WTC11 (cell line): ENCODE measurements around the gene CCDC195. TPM values are rescaled to one million over a fixed set of nuclear protein-coding genes. Genes with fewer than 3 reads are reported as not detected.

Experiments
- ATAC-seq: fragments of 200-7000 bp; cut with Tn5 transposase; 2 replicates; pipeline ENCODE4 v1.10.0; 2021; ENCODE audit warnings: mild to moderate bottlenecking, moderate library complexity
- CTCF ChIA-PET: fragments of 300-600 bp; sonication (Branson Sonifier 250); formaldehyde crosslinking; loops from one replicate; lab custom pipeline; 2021; ENCODE audit warnings: antibody characterized with exemption; lab: Charles Lee
- POLR2A ChIA-PET: fragments of 350-600 bp; sonication (Branson Sonifier 250); formaldehyde crosslinking; loops from one replicate; lab custom pipeline; 2021; ENCODE audit warnings: antibody characterized with exemption; lab: Charles Lee
- DNase-seq: peaks from one replicate; pipeline ENCODE4 v3.0.0; 2021; ENCODE audit warnings: low spot score
- H3K27ac Mint-ChIP-seq: 2 replicates; pipeline ENCODE4 v1.8.0; 2021; ENCODE audit warnings: mixed read lengths
- H3K27me3 Mint-ChIP-seq: 2 replicates; pipeline ENCODE4 v1.8.0; 2021; ENCODE audit warnings: low read depth, mild to moderate bottlenecking, moderate library complexity, mixed read lengths
- H3K36me3 Mint-ChIP-seq: 2 replicates; pipeline ENCODE4 v1.8.0; 2021; ENCODE audit warnings: mixed read lengths
- H3K4me1 Mint-ChIP-seq: 2 replicates; pipeline ENCODE4 v1.8.0; 2022; ENCODE audit warnings: mixed read lengths
- H3K4me3 Mint-ChIP-seq: 2 replicates; pipeline ENCODE4 v1.8.0; 2021; ENCODE audit warnings: mild to moderate bottlenecking, moderate library complexity, mixed read lengths
- H3K9me3 Mint-ChIP-seq: 2 replicates; pipeline ENCODE4 v1.8.0; 2021; ENCODE audit warnings: mixed read lengths
- ATF1 ChIP-seq: sonication (generic); formaldehyde crosslinking; IDR thresholded peaks from 2 replicates; pipeline ENCODE4 v1.8.1; 2023; ENCODE audit warnings: mild to moderate bottlenecking, moderate library complexity, missing genetic modification reagents
- CDX4 ChIP-seq: fragments of 250-450 bp; sonication (Bioruptor Pico); IDR thresholded peaks from 2 replicates; pipeline ENCODE4 v1.9.0; 2021; ENCODE audit warnings: moderate library complexity, mild to moderate bottlenecking, inconsistent platforms, borderline replicate concordance
- ELF4 ChIP-seq: sonication (generic); formaldehyde crosslinking; IDR thresholded peaks from 2 replicates; pipeline ENCODE4 v1.8.1; 2022; ENCODE audit warnings: low read depth, mild to moderate bottlenecking, moderate library complexity, missing genetic modification reagents
- ESRRA ChIP-seq: sonication (generic); formaldehyde crosslinking; IDR thresholded peaks from 2 replicates; pipeline ENCODE4 v1.8.1; 2022; ENCODE audit warnings: mild to moderate bottlenecking, missing genetic modification reagents, borderline replicate concordance
- FOXJ3 ChIP-seq: sonication (generic); formaldehyde crosslinking; IDR thresholded peaks from 2 replicates; pipeline ENCODE4 v1.9.0; 2021; ENCODE audit warnings: missing genetic modification reagents, mild to moderate bottlenecking, borderline replicate concordance
- FOXP1 ChIP-seq: sonication (generic); formaldehyde crosslinking; IDR thresholded peaks from 2 replicates; pipeline ENCODE4 v1.8.0; 2022; ENCODE audit warnings: missing genetic modification reagents, mild to moderate bottlenecking, moderate library complexity, borderline replicate concordance
- JAZF1 ChIP-seq: fragments of 250-450 bp; sonication (Bioruptor Pico); IDR thresholded peaks from 2 replicates; pipeline ENCODE4 v1.9.0; 2021; ENCODE audit warnings: moderate library complexity, mild to moderate bottlenecking, inconsistent platforms
- MXD4 ChIP-seq: fragments of 250-450 bp; sonication (Bioruptor Pico); IDR thresholded peaks from 2 replicates; pipeline ENCODE4 v1.8.0; 2021; ENCODE audit warnings: mild to moderate bottlenecking, moderate library complexity, borderline replicate concordance
- NFYB ChIP-seq: sonication (generic); formaldehyde crosslinking; conservative IDR thresholded peaks from 2 replicates; pipeline ENCODE4 v1.8.0; 2022; ENCODE audit warnings: low read depth, missing genetic modification reagents
- NR3C1 ChIP-seq: sonication (generic); formaldehyde crosslinking; conservative IDR thresholded peaks from 2 replicates; pipeline ENCODE4 v1.8.1; 2023; ENCODE audit warnings: low read depth, mild to moderate bottlenecking, missing genetic modification reagents
- PRRX2 ChIP-seq: fragments of 250-450 bp; sonication (Bioruptor Pico); IDR thresholded peaks from 2 replicates; pipeline ENCODE4 v1.8.0; 2021; ENCODE audit warnings: mild to moderate bottlenecking
- SOX15 ChIP-seq: fragments of 250-450 bp; sonication (Bioruptor Pico); IDR thresholded peaks from 2 replicates; pipeline ENCODE4 v1.9.0; 2021; ENCODE audit warnings: mild to moderate bottlenecking
- TCF7 ChIP-seq: sonication (generic); formaldehyde crosslinking; IDR thresholded peaks from 2 replicates; pipeline ENCODE4 v1.8.0; 2022; ENCODE audit warnings: mild to moderate bottlenecking, low read depth, missing genetic modification reagents, moderate library complexity
- TEAD4 ChIP-seq: sonication (generic); formaldehyde crosslinking; IDR thresholded peaks from 2 replicates; pipeline ENCODE4 v1.8.0; 2022; ENCODE audit warnings: mild to moderate bottlenecking, missing genetic modification reagents
- ZMAT4 ChIP-seq: fragments of 250-450 bp; sonication (Bioruptor Pico); IDR thresholded peaks from 2 replicates; pipeline ENCODE4 v1.9.0; 2021; ENCODE audit warnings: mild to moderate bottlenecking
- ZNF317 ChIP-seq: sonication (generic); formaldehyde crosslinking; IDR thresholded peaks from 2 replicates; pipeline ENCODE4 v1.8.1; 2023; ENCODE audit warnings: low read depth, mild to moderate bottlenecking, moderate library complexity, missing genetic modification reagents, borderline replicate concordance
- ZNF416 ChIP-seq: fragments of 250-450 bp; sonication (Bioruptor Pico); IDR thresholded peaks from 2 replicates; pipeline ENCODE4 v1.9.0; 2021; ENCODE audit warnings: mild to moderate bottlenecking, inconsistent platforms
- ZNF532 ChIP-seq: fragments of 250-450 bp; sonication (Bioruptor Pico); IDR thresholded peaks from 2 replicates; pipeline ENCODE4 v1.9.0; 2021; ENCODE audit warnings: mild to moderate bottlenecking, borderline replicate concordance
- ZNF671 ChIP-seq: fragments of 250-450 bp; sonication (Bioruptor Pico); IDR thresholded peaks from 2 replicates; pipeline ENCODE4 v1.8.0; 2021; ENCODE audit warnings: mild to moderate bottlenecking
- total RNA-seq: library from RNA; stranded (reverse); gene quantifications from 3 replicates; pipeline ENCODE4 v1.2.3, GENCODE V29; 2021
- TF ChIP-seq, protein P1 (sequence below): sonication (generic); formaldehyde crosslinking; IDR thresholded peaks from 2 replicates; pipeline ENCODE4 v1.8.0; 2022; ENCODE audit warnings: mild to moderate bottlenecking, missing genetic modification reagents
- TF ChIP-seq, protein P2 (sequence below): sonication (generic); formaldehyde crosslinking; IDR thresholded peaks from 2 replicates; pipeline ENCODE4 v1.8.1; 2022; ENCODE audit warnings: mild to moderate bottlenecking, missing genetic modification reagents, moderate library complexity, borderline replicate concordance

Gene CCDC195
- total RNA-seq, 1 experiment from 2014 or later: not detected

- TF ChIP-seq, protein P1, sequence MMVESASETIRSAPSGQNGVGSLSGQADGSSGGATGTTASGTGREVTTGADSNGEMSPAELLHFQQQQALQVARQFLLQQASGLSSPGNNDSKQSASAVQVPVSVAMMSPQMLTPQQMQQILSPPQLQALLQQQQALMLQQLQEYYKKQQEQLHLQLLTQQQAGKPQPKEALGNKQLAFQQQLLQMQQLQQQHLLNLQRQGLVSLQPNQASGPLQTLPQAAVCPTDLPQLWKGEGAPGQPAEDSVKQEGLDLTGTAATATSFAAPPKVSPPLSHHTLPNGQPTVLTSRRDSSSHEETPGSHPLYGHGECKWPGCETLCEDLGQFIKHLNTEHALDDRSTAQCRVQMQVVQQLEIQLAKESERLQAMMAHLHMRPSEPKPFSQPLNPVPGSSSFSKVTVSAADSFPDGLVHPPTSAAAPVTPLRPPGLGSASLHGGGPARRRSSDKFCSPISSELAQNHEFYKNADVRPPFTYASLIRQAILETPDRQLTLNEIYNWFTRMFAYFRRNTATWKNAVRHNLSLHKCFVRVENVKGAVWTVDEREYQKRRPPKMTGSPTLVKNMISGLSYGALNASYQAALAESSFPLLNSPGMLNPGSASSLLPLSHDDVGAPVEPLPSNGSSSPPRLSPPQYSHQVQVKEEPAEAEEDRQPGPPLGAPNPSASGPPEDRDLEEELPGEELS: no peak
- TF ChIP-seq TEAD4 (no peak), CDX4 (CRISPR knock-in tag) (no peak), TCF7 (CRISPR knock-in tag) (no peak), ZNF532 (CRISPR knock-in tag) (no peak)
- TF ChIP-seq, all 79 proteins: peak for 0
Observed at GRCh38 chr2:224747765-224748164, 31.6 kb upstream of the CCDC195 start (continued).

DNA sequence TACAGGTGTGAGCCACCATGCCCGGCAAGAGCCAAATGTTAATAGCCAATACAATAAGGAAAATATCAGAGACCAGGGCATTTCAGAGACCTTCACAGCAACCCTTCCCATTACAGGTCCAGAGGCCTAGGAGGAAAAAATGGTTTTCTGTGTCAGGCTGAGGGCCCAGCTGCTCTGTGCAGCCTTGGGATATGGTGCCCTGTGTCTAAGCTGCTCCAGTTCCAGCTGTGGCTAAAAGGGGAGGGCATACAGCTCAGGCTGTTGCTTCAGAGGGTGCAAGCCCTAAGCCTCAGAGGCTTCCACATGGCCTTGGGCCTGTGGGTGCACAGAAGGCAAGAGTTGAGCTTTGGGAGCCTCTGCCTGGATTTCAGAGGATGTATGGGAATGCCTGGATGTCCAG lies 20.1 kb upstream of the CCDC195 start:
- Mint-ChIP-seq H3K4me1 (no peaks in the 10 kb centered on the region), H3K9me3 (peaks cover 60% of the 10 kb centered on the region), H3K4me3 (no peak overlapping the region), H3K27ac (no peak overlapping the region), H3K36me3 (peaks cover 27% of the 10 kb centered on the region), H3K27me3 (no peaks in the 10 kb centered on the region; the same call in 1 of the 2 replicates)
- TF ChIP-seq NR3C1 (no peak), ZNF671 (no peak), SOX15 (CRISPR knock-in tag) (no peak), ELF4 (CRISPR knock-in tag) (no peak)
- TF ChIP-seq, protein P2, sequence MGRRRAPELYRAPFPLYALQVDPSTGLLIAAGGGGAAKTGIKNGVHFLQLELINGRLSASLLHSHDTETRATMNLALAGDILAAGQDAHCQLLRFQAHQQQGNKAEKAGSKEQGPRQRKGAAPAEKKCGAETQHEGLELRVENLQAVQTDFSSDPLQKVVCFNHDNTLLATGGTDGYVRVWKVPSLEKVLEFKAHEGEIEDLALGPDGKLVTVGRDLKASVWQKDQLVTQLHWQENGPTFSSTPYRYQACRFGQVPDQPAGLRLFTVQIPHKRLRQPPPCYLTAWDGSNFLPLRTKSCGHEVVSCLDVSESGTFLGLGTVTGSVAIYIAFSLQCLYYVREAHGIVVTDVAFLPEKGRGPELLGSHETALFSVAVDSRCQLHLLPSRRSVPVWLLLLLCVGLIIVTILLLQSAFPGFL (CRISPR knock-in tag): no peak
- ATAC-seq (no peak), DNase-seq (no peak)
- CTCF ChIA-PET: no interaction called here
- POLR2A ChIA-PET: no interaction called here

DNA sequence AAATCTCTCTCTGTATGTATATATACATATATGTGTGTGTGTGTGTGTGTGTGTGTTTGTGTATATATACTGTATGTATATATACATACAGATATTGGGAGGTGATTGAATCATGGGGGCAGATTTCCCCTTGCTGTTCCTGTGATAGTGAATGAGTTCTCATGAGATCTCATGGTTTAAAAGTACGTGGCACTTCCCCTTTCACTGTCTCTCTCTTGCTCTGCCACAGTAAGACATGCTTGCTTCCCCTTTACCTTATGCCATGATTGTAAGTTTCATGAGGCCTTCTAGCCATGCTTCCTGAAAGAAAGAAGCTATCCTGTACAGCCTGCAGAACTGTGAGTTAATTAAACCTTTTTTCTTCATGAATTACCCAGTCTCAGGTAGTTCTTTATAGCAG lies 18.8 kb upstream of the CCDC195 start:
- Mint-ChIP-seq H3K9me3 (peaks cover 56% of the 10 kb centered on the region), H3K27me3 (no peaks in the 10 kb centered on the region; the same call in 1 of the 2 replicates), H3K4me1 (no peaks in the 10 kb centered on the region), H3K27ac (no peak overlapping the region), H3K4me3 (no peak overlapping the region), H3K36me3 (peaks cover 27% of the 10 kb centered on the region)
- DNase-seq (no peak), ATAC-seq (no peak)
- ChIA-PET POLR2A (no interaction called here), CTCF (no interaction called here)
- no peak for TF ChIP-seq ZMAT4 (CRISPR knock-in tag)
- no peak for TF ChIP-seq NFYB (CRISPR knock-in tag)
- TF ChIP-seq TCF7 (CRISPR knock-in tag): no peak
- TF ChIP-seq ATF1 (CRISPR knock-in tag): no peak
- no peak for TF ChIP-seq FOXP1 (CRISPR knock-in tag)
- no peak for TF ChIP-seq ESRRA
- no peak for TF ChIP-seq JAZF1 (CRISPR knock-in tag)
- TF ChIP-seq ZNF317: no peak
- TF ChIP-seq CDX4 (CRISPR knock-in tag): no peak
- no peak for TF ChIP-seq PRRX2 (CRISPR knock-in tag)
- no peak for TF ChIP-seq ZNF416
- TF ChIP-seq MXD4 (CRISPR knock-in tag): no peak
- TF ChIP-seq FOXJ3 (CRISPR knock-in tag): no peak
